GM19240 (cell line): Measurements from ENCODE around the gene GABRR3.

ENCODE experiments used
- DNase-seq: peaks from one replicate; pipeline ENCODE4 v3.0.0; 2011; ENCODE audit warnings: low spot score; ENCODE audit not compliant: insufficient read length

Gene GABRR3

DNA sequence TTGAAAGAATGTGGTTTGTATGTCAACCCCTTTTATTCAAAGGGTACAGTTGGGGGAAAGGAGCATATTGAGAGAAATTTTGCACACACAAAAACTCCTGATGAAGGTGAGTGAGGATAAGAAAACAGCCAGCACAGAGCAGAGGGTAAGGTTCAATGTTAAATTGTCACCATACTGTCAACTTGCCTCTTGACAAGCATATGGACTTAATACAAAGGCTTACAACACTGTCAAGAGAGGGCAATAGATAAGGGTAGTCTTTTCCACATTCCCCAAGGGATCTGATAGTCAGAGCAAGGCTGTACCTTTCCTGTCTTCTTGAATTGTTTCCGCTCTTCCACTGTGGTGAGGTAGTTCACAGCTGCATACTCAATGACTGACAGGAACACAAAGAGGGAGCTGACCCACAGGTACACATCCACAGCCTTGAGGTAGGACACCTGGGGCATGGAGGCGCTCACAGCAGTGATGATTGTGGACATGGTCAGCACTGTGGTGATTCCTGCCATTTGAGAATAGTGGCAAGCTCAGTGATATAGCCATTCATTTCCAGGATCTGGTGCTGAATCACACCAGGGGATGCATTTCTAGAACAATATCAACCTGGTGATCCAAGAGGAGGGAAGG lies 42.5 kb downstream of the GABRR3 start:
- DNase-seq, result no peak

DNA sequence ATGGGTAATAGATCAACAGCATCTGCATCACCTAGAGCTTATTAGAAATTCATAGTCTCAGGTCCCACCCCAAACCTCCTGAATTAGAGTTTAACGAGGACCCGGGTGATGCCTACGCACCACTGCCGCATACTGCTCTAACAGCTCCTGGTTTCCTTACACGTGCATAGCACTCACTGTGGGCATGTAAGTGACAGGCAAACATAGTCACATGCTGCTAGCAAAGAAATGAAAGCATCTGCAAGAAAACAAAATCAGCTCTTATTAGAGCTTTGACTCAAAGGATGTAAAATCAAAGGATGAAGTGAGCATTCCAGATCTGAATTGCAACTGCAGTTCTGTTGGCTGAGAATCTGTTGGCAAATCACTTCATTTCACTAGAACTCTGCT lies 43.8 kb downstream of the GABRR3 start:
- DNase-seq, result no peak

DNA sequence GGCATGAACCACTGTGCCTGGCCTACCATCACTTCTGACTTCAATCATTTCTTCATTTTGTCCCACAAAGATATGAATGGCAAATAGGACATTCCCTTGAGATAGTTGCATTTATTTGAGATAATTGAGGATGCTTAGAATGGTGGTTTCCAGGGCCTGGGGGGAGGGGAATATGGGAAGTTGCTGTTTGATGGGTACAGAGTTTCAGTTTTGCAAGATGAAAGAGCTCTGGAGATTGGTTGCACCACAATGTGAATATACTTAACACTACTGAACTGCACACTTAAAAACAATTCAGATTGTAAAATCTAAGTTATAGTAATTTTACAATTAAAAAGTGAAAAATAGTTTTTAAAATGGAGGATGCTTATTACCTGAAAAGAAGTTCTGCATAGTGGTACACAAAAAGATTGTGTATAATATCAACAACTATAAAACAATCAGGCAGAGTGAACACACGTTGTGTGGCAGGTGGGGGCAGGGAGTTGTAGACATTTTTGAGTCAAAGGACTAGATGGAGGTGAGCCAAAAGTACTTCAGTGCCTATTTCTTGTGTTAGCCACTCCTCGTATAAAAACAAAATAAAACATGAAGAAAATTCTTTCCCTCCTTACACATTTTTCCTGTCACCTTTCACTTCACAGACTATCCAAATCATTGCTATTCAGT lies 44.4 kb downstream of the GABRR3 start:
- DNase-seq, result no peak

DNA sequence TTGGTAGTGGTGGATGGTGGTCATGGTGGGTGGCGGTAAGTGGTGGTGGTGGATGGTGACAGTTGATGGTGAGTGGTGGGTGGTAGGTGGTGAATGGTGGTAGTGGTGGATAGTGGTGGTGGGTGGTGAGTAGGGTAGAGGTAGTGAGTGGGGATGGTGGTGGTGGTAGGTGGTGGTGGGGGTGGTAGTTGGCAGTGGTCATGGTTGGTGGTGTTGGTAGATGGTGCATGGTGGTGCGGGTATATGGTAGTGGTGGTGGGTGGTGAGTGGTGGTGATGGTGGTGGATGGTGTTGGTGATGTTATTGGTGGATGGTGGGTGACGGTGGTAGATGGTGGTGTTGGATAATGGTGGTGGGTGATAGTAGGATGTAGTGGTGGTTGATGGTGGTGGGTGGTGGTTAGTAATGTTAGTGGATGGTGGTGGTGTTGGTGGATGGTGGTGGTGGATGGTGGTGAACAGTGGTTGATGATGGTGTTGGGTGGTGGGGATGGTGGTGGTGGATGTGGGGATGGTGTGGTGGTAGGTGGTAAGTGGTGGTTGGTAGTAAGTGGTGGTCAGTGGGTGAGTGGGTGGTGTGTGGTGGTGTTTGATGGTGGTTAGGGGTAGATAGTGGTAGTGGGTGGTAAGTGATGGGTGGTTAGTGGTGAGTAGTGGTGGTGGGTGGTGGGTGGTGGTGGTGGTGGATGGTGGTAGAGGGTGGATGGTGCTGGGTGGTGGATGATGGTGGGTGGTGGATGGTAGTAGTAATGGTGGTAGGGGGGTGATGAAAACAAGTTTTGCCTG lies 46.1 kb downstream of the GABRR3 start:
- DNase-seq, result no peak

DNA sequence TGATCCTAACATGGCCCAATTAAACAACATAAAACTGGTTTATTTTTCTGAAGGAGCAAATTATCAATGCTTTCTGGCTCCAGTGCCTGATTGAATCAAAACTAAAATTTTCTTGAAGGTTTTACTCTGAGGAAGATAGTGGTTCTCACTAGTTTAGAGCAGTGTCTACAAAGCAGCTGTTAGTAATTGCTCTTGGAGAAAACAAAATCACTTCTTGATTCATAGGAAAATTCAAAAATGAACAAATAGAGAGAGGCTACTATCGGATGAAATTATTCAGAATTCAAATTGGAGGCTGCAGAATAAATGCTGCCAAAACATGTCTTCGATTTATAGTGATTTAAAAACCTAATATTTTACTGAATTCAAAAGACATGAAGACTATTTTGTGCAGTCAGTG lies 47.8 kb downstream of the GABRR3 start:
- no peak for DNase-seq

DNA sequence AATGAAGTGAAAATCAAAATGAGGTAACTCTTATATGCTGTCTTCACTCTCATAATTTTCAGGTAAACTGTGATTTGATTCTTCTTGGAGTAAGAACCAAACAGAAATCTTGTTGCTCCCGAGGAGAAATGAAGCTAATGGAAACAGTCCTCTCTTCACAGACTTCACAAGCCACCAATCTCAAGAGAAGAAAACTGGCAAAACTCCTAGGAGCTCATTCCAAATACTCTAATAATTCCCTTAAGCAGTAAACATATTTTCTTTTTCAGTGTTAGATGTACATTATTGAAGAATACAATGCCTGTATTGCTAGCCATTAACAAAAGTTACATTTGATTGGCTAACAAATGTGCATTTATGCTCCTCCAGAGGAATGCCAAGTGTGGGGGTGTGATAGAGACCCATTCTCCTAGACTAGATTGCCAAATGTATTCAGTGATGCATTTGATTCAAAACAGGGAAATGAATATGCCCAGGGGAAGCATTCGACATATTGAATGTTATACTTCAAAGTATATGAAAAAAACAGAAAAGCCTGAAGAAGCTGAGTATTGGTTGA lies 51.1 kb downstream of the GABRR3 start:
- no peak for DNase-seq

DNA sequence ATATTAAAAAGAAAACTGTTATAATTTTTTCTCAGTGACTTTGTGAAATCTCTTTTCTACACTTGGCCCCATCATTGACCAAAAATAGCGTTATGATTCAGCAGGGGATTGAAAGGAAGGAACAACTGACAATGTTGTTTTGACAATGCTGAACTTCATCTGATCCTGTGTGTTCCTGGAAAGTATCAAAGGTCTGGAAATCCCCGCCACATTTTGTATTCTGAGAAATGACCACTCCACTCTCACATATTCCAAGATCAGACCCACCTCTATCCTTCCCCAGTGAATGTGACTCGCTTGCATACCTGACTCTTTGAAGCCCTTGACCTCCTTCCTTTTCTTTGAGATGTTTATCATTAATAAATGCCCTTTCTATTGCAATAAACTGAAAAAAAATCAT lies 53.2 kb downstream of the GABRR3 start:
- no peak for DNase-seq

DNA sequence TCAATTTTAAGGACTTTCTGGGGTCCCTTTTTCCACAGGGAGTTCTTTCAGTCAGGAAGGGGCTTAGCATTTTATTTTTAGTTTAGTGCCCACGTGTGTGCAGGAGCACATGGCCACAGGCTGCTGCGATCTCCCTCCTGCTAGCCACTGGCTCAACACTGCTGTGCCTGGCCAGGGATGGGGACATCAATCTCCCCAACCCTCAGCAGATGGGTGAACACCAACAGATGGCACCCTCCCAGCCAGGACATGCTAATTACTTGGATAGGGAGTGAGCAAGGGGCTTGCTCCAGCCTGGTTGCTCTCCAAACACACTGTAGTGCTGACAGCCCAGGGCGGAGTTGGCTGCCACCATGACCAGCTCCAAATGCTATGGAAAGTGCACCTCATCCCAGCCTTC lies 55.5 kb downstream of the GABRR3 start:
- DNase-seq, result no peak

DNA sequence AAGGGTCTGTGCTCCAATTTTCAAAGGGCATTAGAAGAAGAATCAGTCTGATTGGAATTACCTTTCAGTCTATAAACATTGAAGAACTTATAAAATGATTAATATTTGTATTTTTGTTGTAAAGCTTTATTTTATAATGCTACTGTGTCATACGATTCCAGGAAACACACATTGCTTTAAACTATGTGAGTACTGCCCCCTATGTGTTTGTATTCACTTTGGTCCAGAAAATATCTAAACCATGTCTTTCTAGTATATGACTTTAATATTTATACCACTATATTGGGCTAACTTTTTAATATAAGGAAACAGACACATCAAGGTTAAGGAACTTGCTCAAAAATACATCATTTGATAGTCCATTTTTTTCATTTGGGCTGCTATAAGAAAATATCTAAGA lies 59.6 kb downstream of the GABRR3 start:
- DNase-seq, result no peak

DNA sequence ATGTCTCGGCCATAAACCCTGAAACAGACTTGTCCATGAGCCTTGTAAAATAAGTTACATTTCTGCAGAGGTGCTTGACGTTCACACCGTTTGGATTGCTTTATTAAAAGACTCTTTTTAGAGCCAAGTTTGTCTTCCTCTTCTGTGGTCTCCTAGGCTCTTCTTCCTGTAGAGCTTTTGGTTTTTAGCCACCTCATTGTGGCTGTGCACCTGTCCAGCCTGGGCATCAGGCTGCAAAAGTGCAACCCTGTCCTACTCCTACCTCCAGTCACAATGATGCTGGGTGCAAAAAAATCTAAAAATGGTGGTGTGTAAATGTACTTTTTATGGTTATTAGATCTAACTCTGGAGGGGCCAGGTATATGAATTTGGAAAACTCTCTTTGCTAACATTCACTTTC lies 60.1 kb downstream of the GABRR3 start:
- no peak for DNase-seq

DNA sequence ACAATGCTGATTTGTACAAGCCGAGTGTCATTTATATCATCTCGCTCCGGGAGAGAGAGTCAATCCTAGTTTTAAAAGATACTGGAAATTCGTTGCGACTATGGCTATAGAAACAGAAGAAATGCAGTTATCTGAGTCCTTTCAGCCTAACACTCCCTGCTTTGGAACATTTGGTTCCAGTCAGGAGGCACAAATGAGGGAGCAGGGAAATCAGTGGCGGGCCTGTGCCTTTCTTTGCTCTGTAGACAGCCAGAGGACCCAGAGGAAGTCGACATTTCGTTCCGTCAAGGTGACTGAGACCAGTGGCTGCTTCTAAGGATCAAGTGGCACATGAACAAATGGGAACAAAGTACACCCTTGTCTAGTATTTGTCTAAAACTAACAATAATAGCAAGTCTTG lies 62.1 kb downstream of the GABRR3 start:
- DNase-seq, result no peak

DNA sequence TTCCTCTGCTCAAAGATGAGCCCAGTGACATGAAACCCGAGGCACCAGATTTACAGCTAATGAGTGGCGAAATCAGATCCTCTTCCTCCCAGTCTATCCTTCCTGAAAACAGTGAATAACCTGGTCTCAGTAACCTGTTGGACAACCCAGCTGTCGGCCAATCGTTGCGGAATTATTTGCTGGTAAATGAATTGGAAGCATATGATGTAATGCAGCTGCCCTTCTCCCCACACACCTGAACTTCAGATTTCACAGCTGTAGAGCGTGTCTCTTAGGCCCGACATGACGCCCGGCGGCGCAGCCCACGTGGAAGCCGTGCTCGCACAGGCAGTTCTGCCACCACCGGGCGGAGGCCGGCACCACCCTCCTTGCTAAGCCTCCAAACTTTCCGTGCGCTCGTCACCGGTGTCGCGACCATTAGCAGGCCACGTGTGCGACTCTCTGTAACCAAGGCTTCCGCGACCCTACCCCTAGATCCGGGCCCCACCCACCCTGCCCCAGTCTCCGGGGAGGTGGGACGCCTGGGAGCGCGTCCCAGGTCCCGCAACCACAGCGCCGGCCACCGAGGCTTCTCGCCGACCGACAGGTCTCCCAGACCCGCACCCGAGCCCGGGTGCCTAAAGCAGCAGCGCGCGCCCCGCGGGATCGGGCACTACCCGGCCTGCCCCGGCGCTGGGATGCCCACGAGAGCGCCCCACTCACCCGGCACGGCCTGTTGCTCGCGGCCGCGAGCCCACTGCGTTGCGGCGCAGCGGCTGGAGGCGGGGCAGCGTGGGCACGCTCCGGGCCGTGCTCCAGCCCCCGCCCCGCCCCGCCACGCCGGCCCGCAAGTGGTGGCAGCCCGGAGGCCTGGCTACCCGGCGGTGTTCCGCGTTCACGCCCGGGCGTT lies 63.2 kb downstream of the GABRR3 start, which contains the start of gene RIOX2:
TSS of gene RIOX2 (minus strand) at position 753 of the 889 bp plus-strand sequence. CDS start 4,838 bp downstream, outside the sequence.
- DNase-seq, result peak; percentile 56

DNA sequence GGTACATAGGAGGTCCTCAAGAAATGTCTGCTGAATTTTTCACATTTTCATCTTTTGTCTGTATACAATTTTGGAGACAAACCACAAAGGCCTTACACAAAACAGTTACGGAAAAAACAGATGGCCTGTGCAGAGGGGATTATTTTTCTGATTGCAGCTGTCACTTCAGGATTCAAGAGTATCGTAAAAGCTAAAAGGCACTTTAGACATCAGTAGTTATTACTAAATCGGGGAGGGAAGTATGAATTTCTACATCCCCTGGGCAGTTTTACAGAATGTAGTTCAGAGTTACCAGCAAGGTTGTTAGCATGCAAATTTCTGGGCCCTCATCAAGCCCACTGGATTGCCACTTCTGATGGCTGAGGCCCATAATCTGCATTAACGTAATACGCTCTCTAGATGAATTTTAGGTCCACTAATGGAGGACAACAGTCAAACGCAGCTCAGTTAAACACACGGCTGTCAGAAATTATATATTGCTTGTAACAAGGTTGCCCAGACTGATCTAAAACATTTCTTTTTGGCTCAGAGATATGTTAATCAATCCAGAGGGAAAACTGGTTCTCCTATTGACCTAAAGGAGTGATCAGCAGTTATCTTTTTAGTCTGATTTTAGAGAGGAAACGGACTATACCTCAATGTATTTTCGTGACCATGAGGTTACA lies 64.0 kb downstream of the GABRR3 start:
- DNase-seq, result no peak

DNA sequence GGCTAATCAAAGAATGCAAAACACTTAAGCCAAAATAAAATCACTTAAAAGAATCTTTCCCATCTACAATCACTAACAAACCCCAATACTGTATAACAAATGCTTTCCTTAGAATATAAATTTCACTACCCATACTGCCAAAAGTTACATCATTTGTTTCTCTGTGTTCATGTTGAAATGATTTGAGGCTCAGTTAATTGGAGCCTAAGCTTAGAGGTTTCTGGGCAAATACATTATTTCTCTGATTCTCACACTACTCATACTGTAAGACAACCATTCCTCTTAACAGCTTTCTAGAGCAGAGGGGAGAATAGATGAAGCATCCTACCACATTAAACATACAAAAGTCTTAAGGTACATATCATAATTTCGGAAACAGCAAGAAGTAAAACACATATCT lies 65.0 kb downstream of the GABRR3 start:
- DNase-seq, result no peak

DNA sequence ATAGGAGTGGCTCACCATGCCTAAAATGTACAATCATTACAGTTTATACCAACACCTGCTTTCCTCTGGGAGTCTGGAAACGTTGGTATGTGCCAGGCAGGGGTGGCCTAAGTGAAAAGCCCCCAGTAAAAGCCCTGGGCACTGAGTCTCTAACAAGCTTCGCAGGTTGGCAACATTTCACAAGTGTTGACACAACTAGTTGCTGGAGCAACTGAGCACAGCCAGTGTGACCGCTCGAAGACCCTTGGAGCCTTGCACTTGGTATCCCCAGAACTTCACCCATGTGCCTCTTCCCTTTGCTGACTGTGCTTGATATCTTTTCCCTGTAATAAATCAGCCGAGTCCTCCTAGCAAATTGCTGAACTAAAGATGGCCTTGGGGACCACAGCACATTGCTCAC lies 65.6 kb downstream of the GABRR3 start:
- DNase-seq, result no peak

DNA sequence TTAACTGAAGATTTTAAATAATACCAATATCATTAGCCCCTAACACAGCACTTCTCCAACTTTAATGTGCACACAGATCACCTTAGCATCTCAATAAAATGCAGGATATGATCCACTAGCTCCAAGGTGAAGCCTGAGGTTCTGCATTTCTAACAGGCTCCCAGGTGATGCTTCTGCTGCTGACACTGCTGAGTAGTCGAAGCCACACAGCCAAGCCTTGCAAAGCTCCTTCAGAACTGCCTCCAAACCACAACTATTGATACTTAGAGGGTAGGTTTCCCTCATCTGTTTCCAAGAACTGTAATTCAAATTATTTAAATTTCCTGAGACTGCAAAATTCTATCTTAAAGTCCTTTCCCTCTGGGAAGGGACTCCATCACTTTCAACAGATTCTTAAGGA lies 66.7 kb downstream of the GABRR3 start:
- DNase-seq, result no peak

DNA sequence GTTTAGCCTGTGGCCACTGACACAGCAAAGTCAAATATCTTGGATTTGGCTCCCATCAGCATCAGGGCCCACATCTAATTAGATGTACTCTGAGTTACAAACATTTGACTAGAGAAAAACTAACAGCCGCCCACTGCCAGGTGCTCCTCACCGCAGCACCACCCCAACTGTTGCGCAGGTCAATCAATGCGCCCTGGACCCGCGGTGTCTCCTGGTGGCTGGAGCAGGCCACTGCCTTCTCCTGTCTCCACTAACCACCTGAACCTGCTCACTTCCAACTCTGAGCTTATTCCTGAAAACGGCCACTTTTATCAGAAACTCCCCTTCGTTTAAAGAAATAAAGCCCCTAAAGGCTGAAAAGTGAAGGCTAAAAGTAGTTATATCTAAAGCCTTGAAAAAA lies 67.1 kb downstream of the GABRR3 start:
- DNase-seq, result no peak

DNA sequence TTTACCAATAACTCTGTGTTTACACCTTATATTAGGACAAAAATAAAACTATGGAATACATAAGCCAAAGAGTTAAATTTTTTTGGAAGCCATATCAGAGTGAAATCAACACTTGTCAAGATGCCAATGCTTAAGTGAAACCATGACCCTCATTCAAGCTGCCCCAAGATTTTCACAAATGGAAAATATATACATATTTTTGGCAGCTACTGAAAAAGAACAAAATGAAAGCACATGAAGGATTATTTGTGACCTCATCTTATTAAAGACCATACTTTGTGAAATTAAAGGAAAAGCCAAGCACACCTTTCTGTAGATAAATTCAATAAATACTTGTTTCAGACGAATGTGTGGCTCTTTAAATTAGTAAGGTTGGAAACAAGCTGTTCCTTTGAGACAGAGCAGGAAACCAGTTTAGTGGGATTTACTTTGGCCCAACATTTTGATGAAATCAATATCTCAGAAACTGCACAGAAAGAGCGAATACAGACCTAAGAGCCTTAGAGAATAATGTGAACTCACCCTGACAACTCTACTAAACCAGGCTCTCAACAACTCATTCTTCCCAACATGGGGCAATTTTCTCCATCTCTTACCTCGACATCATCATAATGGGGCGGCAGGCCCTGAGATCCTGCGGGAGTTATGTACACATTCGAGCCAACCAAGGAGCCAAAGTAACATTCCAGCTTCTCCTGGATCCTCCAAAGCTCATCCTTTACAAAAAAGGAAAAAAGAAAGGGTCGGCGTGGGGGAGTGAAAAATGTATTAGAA lies 73.9 kb downstream of the GABRR3 start:
- DNase-seq, result no peak

DNA sequence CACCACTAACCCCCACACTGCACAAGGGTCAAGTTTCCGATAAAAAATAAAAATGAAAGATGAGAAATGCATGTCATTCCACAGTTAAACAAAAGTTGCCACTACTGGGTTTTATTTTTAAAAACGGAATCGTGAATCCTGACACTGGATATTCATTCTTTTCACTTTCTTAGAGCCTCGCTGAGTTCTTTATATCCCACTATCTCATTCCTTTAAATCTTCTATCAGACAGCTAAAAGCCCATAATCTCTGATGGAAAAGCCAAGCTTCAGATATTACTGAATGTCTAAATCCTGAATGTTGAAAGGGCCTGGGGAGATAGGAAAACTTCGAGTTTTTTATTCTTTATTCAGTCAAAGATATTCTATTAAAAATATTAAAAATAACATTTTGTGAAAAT lies 74.6 kb downstream of the GABRR3 start:
- DNase-seq, result no peak

DNA sequence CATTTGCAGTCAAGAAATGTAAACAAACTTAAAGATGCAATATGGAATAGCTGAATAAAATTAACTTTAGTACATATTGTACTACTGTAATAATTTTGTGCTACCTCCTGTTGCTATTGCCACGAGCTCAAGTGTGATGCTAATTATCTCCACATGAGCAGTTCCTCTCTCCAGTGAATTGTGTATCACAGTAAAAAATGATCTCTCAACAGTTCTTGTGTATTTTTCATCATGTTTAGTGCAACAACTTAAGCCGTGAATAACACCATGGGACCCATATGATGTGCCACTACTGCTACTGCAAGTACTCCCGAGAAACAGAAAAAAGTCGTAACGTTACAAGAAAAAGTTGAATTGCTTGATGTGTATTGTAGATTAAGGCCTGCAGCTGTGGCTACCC lies 75.2 kb downstream of the GABRR3 start:
- DNase-seq, result no peak
